CD4-positive, alpha-beta T cell treated with Interleukin-12 subunit alpha and Interleukin-12 subunit beta, for 1 hour (primary cell): ENCODE measurements around the gene CAPN8.

Source experiments
- DNase-seq: peaks from one replicate; pipeline ENCODE4 v3.0.0-alpha.2; 2020

Gene CAPN8

GRCh38 chr1:223700942-223701637 lies 35.6 kb upstream of the CAPN8 start:
- no peak for DNase-seq

GRCh38 chr1:223700388-223700918 lies 35.0 kb upstream of the CAPN8 start:
- no peak for DNase-seq

GRCh38 chr1:223695941-223696340 lies 30.4 kb upstream of the CAPN8 start:
- DNase-seq = no peak

GRCh38 chr1:223695014-223695548 lies 29.6 kb upstream of the CAPN8 start:
- no peak for DNase-seq

GRCh38 chr1:223691121-223691520 lies 25.6 kb upstream of the CAPN8 start:
- no peak for DNase-seq

- no peak for DNase-seq
These were observed 18.9 kb upstream of the CAPN8 start for GRCh38 chr1:223684488-223684792.

GRCh38 chr1:223683586-223684487 lies 18.3 kb upstream of the CAPN8 start:
- DNase-seq = peak; percentile 56

- no peak for DNase-seq
These were observed 17.0 kb upstream of the CAPN8 start for GRCh38 chr1:223682502-223682901.

- no peak for DNase-seq
These were observed 14.7 kb upstream of the CAPN8 start for GRCh38 chr1:223680188-223680587.

GRCh38 chr1:223678841-223679240 lies 13.3 kb upstream of the CAPN8 start:
- DNase-seq = no peak

- no peak for DNase-seq
These were observed 8.8 kb upstream of the CAPN8 start for GRCh38 chr1:223674119-223674890.

GRCh38 chr1:223670458-223671159 lies 5.1 kb upstream of the CAPN8 start:
- DNase-seq = peak; percentile 12

- DNase-seq = no peak
These were observed 3.7 kb upstream of the CAPN8 start for GRCh38 chr1:223669003-223669795.

GRCh38 chr1:223667484-223668182 lies 2.1 kb upstream of the CAPN8 start:
- DNase-seq = no peak

GRCh38 chr1:223664106-223664505 lies 1.4 kb downstream of the CAPN8 start:
- DNase-seq = no peak

GRCh38 chr1:223662943-223663342 lies 2.6 kb downstream of the CAPN8 start:
- DNase-seq = no peak

- no peak for DNase-seq
These were observed 5.8 kb downstream of the CAPN8 start for GRCh38 chr1:223659711-223660110.

- DNase-seq = no peak
These were observed 7.5 kb downstream of the CAPN8 start for GRCh38 chr1:223657978-223658377.

- DNase-seq = no peak
These were observed 11.4 kb downstream of the CAPN8 start for GRCh38 chr1:223654083-223654482.

- no peak for DNase-seq
These were observed 12.1 kb downstream of the CAPN8 start for GRCh38 chr1:223653431-223653830.

GRCh38 chr1:223653015-223653414 lies 12.5 kb downstream of the CAPN8 start:
- no peak for DNase-seq
